HG03135 (cell line): ENCODE measurements around the gene ASIC3.

Source experiments
- ATAC-seq: cut with Tn5 transposase; IDR thresholded peaks from one replicate; pipeline ENCODE4 v1.9.1; 2021; ENCODE audit warnings: mild to moderate bottlenecking, moderate library complexity; ENCODE audit not compliant: unreplicated experiment

ASIC3 gene

GRCh38 chr7:151070574-151070960 lies 22.2 kb downstream of the ASIC3 start:
- no peak for ATAC-seq

DNA sequence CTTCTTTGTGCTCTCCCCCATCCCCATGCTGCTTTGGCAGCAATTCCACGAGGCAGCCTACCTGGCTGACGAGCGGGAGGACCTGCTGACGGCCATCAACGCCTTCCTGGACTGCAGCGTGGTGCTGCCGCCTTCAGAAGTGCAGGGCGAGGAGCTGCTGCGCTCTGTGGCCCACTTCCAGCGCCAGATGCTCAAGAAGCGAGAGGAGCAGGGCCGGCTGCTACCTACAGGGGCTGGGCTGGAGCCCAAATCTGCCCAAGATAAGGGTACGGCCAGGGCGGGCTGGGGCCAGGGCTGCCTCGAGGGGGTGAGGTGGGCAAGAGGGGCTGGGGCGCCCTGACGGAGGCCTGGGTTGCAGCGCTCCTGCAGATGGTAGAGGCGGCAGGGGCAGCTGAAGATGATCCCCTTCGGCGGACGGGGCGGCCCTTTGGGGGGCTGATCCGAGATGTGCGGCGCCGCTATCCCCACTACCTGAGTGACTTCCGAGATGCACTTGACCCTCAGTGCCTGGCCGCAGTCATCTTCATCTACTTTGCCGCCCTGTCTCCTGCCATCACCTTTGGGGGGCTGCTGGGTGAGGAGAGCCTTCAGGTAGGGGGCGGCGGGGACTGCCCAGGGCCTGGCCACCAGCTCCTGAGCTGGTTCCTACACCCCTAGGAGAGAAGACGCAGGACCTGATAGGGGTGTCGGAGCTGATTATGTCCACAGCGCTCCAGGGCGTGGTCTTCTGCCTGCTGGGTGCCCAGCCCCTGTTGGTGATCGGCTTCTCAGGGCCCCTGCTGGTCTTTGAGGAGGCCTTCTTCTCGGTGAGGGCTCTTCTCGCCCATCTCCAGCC lies 22.9 kb downstream of the ASIC3 start:
- ATAC-seq: no peak

DNA sequence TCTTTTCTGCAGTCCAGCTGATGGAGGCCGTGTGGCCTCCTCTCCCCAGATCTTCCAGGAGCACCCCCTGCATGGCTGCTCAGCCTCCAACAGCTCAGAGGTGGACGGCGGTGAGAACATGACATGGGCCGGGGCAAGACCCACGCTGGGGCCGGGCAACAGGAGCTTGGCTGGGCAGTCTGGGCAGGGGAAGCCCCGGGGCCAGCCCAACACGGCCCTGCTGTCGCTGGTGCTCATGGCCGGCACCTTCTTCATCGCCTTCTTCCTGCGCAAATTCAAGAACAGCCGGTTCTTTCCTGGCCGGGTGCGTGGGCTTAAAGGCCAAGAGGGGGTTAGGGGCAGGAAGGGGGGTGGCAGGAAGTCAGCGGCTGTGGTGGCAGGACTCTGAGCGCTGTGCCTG lies 25.7 kb downstream of the ASIC3 start:
- ATAC-seq: no peak

- no peak for ATAC-seq
These were observed 26.7 kb downstream of the ASIC3 start for GRCh38 chr7:151074817-151075661.

GRCh38 chr7:151075662-151075971 lies 27.3 kb downstream of the ASIC3 start:
- no peak for ATAC-seq

- ATAC-seq: no peak
These were observed 27.7 kb downstream of the ASIC3 start for GRCh38 chr7:151075978-151076426.

- no peak for ATAC-seq
These were observed 28.8 kb downstream of the ASIC3 start for GRCh38 chr7:151076863-151077704.

GRCh38 chr7:151077705-151078232 lies 29.4 kb downstream of the ASIC3 start:
- ATAC-seq: no peak

GRCh38 chr7:151078233-151079040 lies 30.1 kb downstream of the ASIC3 start:
- no peak for ATAC-seq

GRCh38 chr7:151079199-151079910 lies 31.0 kb downstream of the ASIC3 start:
- ATAC-seq: no peak

- ATAC-seq: peak; percentile 16
These were observed 31.8 kb downstream of the ASIC3 start for GRCh38 chr7:151080067-151080521.

DNA sequence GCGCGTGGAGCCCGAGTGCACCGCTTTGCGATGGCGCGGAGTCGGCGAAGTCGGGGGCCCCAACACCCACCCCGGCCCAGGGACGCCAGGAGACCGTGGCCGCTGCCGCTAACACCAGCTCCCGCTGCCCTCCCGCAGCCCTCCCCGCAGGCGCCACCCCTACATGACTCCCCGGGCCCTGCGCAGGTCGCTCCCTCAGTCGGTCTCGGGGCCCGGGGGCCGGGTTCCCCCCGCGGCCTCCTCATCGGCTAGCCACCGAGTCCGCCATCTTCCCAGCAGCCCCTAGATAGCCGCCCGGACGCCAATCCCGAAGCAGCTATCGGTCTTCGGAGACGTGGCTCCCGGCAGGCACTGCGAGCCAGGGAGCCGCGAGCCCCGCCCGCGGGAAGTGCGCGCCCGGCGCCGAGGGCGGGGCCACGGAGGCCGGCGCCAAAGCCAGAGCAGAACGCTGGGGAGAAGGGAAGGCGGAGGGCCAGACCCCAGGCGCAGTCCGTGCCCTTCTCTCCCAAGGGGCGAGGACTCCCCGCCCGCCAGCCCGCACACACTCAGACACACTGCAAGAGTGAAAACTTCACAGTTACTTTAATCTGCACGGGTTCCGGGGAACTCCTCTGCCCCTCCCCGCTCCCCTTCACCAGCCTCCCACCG lies 32.3 kb downstream of the ASIC3 start, which contains the start of gene FASTK:
Gene FASTK (minus strand): TSS at position 288 of the 648 bp plus-strand sequence. CDS start 43 bp downstream, at position 245.
- ATAC-seq: peak; percentile 73

DNA sequence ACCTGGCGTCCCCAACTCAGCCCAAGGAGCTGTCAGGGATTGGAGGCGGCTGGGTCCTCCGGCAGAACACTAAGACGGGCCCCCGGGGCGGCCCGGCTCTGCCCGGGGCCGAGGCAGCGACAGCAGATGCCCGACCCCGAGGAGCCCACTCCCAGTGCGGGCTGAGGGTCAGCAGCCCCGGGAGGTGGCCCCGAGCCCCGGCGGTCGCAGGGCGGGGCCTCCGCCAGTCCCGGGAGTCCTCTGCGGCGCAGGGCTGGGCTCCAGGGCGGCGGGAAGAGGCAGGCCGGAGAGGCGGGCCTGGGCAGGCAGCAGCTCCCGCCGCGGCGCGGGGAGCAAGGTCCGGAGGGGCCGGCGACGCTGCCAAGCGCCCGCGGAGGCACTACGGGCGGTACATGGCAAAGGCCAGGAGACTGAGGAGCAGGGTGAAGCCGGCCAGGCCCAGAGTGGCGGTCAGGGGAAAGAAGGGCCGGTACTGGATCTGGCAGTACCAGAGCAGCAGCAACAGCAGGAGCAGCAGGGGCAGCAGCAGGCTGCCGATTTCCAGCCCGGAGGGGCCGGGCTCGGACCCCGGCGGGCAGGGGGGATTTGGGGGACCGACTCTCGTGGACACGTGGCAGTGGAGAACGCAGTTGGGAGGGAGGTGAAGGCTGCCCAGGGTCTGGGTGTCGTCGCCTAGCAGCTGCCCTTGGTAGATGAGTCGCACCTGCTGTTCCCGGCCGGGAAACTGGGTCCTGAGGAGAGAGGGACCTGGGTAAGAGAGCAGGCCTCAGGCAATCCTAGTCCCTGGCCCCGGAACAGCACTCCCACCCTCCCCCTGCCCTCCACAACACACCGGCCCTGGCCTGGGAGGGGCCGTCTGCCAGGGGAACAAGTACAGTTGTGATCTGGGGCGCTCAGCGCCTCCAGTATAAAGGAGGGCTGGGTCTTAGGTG lies 33.1 kb downstream of the ASIC3 start:
- no peak for ATAC-seq

- no peak for ATAC-seq
These were observed 34.1 kb downstream of the ASIC3 start for GRCh38 chr7:151082141-151083070.

DNA sequence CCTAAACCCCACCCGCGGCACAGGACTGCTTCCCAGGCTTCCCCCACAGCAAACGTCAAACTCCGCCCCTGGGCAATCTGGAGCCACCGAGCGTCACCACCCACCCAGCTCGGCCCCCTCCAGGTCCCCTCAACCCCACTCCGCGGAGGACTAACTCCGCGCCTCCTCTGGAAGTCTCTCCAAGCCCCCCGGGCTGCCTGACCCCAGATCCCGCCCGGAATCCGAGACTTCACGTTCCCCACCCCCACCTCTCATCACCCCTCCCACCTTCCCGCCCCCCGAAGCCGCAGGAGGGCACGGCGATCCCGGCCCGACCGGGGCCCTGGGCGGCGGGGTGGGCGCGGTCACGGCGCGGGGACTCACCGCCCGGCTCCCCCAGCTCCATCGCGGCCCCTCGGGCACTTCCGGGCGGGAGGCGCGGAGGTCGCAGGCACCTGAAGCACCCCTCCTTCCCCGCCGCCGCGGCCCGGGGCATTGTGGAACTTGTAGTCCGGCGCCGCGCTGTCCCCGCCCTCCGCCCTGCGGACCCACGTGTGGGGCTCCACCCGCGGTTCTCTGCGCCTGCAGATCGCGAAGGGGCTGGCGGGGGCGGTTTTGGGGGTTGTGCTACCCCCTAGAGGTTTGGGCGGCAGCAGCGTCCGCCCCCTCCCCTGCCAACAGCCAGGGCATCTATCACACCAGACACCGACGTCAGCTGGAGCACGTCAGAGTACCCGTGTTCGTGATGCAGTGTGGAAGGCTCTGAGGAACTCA lies 34.9 kb downstream of the ASIC3 start, which contains the start of gene TMUB1:
Gene TMUB1 (minus strand): TSS at position 423 of the 753 bp plus-strand sequence. CDS start 930 bp downstream, outside the sequence.
- ATAC-seq: peak; percentile 44

DNA sequence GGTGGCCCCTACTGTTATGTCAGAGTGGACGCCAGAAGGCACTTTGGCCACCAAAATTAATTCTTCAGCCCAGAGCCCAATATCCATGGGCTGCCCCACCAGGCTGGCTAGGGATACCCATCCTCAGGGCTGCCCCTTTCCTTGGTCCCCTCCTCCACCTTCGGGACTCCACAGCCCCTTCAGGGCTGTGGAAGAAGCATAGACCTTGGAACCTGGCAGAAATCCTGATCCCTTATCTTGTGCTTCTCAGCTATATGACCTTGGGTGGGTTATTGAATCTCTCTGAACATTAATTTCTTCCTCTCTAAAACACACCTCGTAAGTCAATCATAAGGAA lies 35.5 kb downstream of the ASIC3 start:
- ATAC-seq: no peak
